ENCODE data around the gene MYD88.

MYD88 gene

DNA sequence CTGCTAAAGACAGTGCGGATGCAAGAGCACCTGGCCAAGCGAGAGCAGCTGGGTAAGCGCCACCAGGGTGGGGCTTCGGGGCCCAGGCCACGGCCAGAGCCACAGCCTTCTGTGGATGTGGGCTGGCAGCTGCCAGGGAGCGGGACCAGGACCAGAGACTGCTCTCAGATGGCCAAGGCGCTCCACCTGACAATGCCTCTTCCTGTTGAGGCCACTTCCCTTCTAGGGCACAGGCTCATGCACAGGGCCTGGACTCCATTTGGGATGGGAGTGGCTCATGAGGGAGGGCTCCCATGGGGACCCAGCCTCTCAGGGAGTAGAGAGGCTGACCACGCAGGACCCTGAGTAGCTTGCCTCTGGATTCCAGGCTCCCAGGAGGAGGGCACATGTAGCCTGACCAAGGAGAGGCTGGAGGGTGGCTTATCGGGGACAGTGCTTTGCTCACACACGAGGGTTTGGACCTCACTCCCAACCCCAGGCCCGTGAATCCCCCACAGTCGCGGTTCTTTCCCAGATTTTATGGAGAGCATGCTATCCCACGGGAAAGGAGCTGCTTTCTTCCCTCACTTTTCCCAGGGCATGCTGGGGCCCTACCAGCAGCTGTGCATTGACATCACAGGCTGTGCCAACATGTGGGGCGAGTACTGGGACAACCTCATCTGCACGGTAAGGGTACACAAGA is 26.6 kb upstream of the MYD88 start:
- Histone ChIP-seq H3K27ac (no peak overlapping the region), H3K4me3 (no peak overlapping the region)

- H3K27ac ChIP-seq: no peak overlapping the region
- H3K4me3 ChIP-seq: no peak overlapping the region
Measured at GRCh38 chr3:38112378-38112761, 26.1 kb upstream of the MYD88 start.

- H3K27ac ChIP-seq: no peak overlapping the region
Measured at GRCh38 chr3:38114052-38114874, 24.2 kb upstream of the MYD88 start.

DNA sequence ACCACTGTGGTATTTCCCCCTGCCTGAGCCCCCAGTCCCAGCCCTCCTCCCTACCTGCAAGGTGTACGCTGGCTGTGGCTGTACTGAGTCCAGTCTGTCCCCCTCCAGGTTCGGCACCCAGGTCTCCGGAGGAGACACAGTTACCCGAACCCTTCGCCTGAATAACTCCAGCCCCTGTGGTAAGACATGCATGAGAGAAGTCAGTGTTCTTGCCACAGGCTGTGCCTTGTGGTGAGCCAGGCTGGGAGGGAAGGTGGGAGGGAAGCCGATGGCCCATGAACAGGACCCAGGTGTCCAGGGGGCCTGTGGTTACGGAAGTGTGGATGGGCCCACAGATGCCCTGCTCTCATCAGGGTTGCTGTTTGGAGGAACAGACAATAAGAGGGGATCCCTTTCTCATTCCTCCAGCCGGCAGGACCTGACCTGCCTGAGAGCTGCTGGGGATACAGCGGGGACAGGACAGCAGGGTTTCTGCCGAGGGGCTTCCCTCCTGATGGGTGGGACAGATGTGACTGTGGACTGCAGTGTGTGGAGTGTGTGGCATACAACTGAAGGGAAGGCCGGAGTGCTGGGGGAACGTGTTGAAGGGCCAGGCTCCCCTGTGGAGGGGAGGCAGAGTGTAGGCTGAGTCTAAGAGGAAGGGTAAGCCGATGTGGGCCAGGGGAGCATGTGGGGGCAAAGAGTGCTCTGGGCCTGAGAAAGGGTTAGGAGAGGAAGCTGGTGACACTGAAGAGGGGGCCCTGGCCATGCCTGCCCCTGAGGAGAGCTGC is 23.4 kb upstream of the MYD88 start:
- H3K27ac ChIP-seq: no peak overlapping the region
- no peak overlapping the region for H3K4me3 ChIP-seq

More at GRCh38 chr3:38114052-38114874, 24.2 kb upstream of the MYD88 start:
- no peak overlapping the region for H3K4me3 ChIP-seq

- Histone ChIP-seq H3K27ac (no peak overlapping the region), H3K4me3 (no peak overlapping the region)
Measured at GRCh38 chr3:38115645-38116427, 22.6 kb upstream of the MYD88 start.

DNA sequence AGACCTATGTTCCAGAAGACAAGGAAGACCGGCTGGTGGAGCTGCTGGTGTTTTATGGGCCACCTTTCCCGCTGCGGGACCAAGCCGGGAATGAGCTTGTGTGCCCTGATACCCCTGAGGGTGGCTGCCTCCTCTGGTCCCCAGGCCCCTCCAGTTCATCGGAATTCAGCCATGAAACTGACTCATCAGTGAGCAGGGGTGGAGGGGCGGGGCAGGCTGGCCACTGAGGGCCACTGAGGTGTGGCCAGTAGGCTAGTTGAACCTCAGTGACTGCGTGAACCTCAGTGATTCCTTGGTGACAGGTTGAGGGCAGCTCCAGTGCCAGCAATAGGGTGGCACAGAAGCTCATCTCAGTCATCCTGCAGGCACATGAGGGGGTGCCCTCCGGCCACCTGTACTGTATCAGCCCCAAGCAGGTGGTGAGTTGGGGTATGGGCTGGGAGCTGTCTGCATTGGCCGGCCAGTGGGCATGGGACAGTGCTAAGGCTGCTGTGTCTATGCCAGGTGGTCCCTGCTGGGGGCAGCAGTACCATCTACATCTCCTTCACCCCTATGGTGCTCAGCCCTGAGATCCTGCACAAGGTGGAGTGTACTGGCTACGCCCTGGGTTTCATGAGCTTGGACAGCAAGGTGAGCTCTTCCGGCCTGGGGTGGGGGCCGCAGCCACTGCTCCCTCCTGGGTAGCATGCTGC is 21.8 kb upstream of the MYD88 start:
- H3K4me3 ChIP-seq: no peak overlapping the region
- H3K27ac ChIP-seq: no peak overlapping the region

GRCh38 chr3:38117163-38117716 is 21.2 kb upstream of the MYD88 start:
- no peak overlapping the region for H3K27ac ChIP-seq
- H3K4me3 ChIP-seq: no peak overlapping the region

GRCh38 chr3:38117748-38118420 is 20.6 kb upstream of the MYD88 start:
- Histone ChIP-seq H3K4me3 (no peak overlapping the region), H3K27ac (no peak overlapping the region)

GRCh38 chr3:38118421-38119247 is 19.8 kb upstream of the MYD88 start:
- H3K27ac ChIP-seq: no peak overlapping the region
- H3K4me3 ChIP-seq: no peak overlapping the region

DNA sequence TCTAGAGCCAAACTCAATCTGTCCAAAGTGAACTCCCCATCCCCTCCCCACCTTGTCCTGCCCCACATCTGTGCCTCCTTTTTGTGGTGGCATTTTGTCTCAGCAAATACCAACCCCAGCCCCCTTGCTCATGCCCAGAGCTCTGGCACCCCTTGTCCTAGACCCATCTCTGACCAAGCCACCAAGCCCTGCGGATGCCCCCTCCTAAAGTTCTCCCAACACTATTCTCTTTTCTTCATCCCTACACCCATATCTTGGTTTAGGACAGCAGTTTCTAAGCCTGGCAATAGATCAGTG is 19.3 kb upstream of the MYD88 start:
- H3K27ac ChIP-seq: no peak overlapping the region
- H3K4me3 ChIP-seq: no peak overlapping the region

DNA sequence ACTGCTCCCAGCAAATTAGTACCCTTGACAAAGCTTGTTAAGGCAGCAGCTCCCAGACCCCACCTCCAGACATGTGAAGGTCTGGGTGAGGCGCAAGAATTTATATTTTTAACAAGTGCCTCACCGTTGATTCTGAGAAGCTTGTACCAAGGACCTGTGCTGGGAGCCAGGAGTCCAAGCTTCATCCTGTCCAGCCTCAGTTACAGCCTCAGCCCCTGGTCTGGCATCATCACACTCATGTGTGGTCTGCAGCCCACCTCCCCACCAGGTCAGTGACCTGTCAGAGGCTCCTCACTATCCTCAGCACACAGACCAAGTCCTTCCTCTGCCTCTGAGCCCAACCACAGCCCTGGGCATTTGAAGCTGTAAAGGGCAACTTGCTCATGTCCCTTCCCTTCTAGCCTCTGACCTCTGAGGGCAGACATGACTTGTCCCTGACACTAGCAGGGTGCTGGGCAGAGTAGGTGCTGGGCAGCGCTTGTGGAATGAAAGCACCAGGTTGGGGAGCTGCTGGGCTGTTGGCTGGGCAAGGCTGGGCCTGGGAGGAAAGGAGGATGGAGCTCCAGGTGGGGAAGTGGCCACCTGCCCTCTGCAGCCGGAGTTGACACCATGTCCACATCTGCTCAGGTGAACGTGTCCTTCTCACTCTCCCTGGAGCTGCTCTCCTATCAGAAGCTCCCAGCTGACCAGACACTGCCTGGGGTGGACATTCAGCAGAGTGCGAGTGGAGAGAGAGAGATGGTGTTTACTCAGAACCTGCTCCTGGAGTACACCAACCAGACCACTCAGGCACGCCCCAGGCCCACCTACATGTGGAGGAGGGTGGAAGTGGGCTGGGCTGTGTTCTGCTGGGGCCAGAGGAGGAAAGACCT is 18.4 kb upstream of the MYD88 start:
- Histone ChIP-seq H3K27ac (no peak overlapping the region), H3K4me3 (no peak overlapping the region)

DNA sequence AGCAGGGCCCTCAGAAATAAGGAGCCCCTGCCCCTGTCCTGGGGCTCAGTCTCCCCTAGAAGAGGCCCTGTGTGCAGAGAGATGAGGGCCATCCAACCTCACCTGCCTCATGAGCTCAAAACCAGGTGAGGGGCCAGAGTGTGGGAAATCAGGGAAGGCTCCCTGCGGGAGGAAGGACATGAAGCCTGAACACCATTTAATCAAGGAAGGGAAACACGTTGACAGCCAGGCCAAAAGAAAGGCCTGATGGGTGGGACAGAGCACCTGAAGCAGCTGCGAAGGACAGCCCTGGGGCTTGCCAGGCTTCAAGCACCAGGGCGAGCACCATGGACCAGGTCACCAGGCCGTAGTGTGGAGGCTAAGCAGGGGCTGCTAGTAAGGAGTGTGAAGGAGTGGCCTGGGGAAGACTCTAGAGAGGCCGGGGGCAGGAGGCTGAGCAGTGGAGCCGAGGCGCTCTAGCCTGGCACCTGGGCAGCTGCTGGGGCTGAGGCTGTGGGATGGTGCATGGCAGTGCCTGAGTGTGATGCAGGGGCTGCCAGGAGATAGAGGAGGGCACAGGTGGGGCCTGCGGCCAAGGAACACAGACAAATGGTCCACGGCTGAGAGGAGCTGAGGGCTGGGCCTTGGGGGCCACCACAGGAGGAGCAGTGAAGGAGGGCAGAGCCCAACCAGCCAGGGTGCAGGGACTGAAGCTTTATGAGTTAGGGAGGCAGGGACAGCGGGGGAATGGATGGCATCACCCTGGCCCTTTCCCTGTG is 17.6 kb upstream of the MYD88 start:
- Histone ChIP-seq H3K4me3 (no peak overlapping the region), H3K27ac (no peak overlapping the region)

DNA sequence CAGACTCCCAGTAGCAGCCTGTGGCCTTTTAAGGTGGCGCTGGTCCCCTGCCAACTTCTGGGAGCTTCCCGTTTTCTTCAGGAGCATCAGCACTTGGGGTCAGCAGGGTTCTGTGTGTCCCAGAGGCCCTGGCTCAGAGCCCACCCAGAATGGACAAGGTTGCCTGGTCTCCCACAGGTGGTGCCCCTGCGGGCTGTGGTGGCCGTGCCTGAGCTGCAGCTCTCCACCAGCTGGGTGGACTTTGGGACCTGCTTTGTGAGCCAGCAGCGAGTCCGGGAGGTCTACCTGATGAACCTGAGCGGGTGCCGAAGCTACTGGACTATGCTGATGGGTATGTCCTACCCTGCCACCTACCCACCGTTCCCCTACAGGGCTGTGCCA is 17.0 kb upstream of the MYD88 start:
- H3K4me3 ChIP-seq: no peak overlapping the region
- no peak overlapping the region for H3K27ac ChIP-seq

DNA sequence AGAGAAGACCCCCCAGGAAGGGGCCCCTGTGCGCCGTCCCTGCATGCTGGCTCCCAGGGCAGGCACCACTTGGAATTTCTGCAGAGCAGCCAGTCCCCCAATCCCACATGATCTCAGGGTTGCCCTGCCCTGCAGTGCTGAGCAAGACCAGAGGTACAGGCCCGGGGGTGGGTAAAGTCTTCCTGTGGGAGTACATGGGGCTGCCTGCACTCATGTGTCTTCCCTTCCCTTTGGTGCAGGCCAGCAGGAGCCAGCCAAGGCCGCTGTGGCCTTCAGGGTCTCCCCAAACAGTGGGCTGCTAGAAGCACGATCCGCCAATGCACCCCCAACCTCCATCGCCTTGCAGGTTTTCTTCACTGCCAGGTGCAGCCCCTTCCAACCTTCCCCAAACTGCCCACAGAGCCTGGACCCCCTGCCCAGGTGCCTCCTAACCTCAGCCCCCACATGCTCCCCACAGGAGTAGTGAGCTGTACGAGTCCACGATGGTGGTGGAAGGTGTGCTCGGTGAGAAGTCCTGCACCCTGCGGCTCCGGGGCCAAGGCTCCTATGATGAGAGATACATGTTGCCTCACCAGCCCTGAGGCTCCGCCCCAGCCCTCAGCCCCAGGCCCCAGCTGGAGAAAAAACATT is 16.5 kb upstream of the MYD88 start:
- H3K4me3 ChIP-seq: no peak overlapping the region
- H3K27ac ChIP-seq: no peak overlapping the region

DNA sequence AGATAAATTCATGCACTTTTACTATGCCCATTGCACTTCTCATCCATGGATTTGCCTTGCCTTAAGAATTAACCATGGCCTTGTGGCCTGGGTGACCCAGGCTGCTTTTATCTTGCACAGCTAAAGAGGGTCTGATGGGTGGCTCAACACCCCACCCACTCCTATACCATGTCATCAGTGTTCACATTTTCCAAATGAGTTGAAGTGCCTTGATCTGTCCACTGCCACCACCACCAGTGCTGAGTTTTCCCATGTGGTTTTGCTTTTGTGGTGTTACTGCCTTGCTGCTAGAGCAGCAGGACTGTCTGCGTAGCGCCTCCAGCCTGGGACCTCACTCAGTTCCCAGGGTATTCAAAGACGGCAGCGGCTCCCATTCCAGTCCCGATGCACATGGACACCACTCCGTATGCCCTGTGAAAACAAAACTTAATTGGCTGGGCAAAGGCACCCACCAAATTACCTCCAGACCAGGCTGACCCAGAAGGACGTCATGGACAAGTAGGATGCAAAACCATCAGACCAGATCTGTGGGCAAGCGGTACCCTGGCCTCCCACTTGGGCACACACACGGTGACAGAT is 15.7 kb upstream of the MYD88 start:
- H3K4me3 ChIP-seq: no peak overlapping the region
- no peak overlapping the region for H3K27ac ChIP-seq
